Measurements from ENCODE around the gene RNF44.

DNA sequence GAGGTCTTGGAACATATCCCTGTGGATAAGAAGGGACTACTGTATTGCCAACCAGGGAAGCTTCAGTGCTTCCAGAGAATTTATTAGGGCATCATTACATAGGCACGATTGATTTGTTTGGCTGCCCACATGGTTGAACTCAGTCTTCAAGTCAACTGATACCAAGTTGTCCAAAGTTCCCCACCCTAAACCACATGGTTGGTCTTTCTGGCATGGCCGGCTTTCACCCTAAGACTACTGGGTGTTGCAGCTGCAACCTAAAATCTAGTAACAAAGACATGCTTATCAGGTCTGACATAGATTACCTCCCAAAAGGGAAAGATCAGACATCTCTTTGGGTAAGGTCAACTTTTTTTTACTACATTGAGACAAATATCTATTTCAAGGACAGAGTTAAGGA, 52.0 kb downstream of the RNF44 start:
- TF ChIP-seq CTCF (IDR thresholded peaks at IDR 0.05) (no peak), POLR2A (IDR thresholded peaks at IDR 0.05) (no peak)

Data from heart left ventricle (tissue), 13 donors.